Coronary artery (tissue), 2 donors: Measurements from ENCODE around the gene SELENOI.
"Not testable (repeated sequence)": the region's sequence is repeated elsewhere in the genome, so short reads cannot be mapped to it uniquely, and the experiment has no call there.

Experiments
- DNase-seq: peaks from one replicate; pipeline ENCODE4 v3.0.0-alpha.2; 2017; ENCODE audit warnings: low spot score
- H3K27ac ChIP-seq, 2 donors: fragments of 200-600 bp; sonication (generic); one replicate each; pipeline ENCODE4 v1.5.1; 2016 to 2019
- H3K4me3 ChIP-seq: fragments of 200-600 bp; sonication (generic); 2 replicates; pipeline ENCODE4 v1.5.1; 2016; ENCODE audit warnings: mild to moderate bottlenecking, moderate library complexity
- TF ChIP-seq, protein P1 (sequence below): fragments of 200-600 bp; sonication (generic); IDR thresholded peaks from one replicate; pipeline ENCODE4 v1.5.1; 2019; ENCODE audit warnings: antibody characterized with exemption

Gene SELENOI

DNA sequence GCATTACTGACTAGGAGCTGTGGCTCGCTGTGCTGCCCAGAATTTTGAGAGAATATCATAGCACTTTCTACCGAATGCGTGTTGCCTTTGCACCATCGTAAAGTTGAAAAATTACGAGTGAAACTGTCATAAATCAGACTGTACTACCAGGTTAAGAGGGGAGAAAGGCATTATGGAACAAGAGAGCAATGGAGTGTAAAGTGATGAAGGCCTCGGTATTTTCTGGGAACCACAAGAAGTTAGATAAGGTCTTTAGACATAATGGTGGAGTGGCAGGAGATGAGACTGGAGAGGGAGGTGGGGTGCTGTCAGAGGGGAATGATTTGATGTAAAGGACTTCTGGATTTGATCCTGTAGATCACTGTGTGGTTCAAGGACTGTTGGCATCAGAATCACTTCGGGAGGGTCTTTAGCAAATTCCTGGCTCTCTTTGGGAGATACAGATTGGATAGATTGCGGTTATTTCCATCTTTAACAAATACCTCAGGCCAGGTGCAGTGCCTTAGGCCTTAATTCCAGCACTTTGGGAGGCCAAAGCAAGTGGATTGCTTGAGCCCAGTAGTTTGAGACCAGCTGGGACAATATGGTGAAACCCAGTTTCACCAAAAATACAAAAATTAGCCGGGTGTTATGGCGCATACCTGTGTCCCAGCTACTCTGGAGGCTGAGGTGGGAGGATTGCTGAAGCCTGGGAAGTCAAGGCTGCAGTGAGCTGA lies 5.6 kb downstream of the SELENOI start:
- Histone ChIP-seq H3K4me3 (no peak overlapping the region), H3K27ac (no peak overlapping the region)
- TF ChIP-seq, protein P1, sequence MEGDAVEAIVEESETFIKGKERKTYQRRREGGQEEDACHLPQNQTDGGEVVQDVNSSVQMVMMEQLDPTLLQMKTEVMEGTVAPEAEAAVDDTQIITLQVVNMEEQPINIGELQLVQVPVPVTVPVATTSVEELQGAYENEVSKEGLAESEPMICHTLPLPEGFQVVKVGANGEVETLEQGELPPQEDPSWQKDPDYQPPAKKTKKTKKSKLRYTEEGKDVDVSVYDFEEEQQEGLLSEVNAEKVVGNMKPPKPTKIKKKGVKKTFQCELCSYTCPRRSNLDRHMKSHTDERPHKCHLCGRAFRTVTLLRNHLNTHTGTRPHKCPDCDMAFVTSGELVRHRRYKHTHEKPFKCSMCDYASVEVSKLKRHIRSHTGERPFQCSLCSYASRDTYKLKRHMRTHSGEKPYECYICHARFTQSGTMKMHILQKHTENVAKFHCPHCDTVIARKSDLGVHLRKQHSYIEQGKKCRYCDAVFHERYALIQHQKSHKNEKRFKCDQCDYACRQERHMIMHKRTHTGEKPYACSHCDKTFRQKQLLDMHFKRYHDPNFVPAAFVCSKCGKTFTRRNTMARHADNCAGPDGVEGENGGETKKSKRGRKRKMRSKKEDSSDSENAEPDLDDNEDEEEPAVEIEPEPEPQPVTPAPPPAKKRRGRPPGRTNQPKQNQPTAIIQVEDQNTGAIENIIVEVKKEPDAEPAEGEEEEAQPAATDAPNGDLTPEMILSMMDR, result no peak
- DNase-seq, result no peak

DNA sequence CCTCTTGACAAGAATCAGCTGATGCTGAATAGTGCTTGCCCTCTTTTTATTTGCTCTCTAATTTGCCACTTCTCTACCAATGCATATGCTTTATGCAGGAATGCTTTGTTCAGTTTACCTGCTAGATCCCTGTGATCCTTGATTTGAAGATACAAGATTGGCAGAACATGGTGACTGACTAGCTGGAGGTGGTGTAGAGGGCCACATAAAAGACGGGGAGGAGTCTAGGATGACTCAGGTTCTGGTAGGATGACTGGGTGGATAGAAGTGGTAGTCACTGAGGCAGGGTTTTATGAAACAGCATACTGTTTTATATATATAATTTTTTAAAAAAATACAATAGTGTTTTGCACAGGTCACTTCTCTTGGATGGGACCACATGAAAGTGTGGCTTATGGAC lies 6.9 kb downstream of the SELENOI start:
- no peak for DNase-seq
- Histone ChIP-seq H3K27ac (no peak overlapping the region), H3K4me3 (no peak overlapping the region)
- TF ChIP-seq, protein P1, result no peak

DNA sequence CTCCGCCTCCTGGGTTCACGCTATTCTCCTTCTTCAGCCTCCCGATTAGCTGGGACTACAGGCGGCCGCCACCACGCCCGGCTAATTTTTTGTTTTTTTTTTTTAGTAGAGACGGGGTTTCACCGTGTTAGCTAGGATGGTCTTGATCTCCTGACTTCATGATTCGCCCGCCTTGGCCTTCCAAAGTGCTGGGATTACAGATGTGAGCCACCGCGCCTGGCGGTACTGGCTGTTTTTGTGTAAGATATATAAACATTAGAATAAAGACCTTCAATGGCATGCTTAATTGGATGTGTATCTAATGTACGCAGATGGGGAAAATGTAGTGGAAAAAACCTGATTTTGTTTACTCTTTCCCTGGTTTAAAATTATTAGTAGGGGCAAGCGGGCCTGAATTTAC lies 8.5 kb downstream of the SELENOI start:
- not testable (repeated sequence) for H3K4me3 ChIP-seq, DNase-seq, H3K27ac ChIP-seq

DNA sequence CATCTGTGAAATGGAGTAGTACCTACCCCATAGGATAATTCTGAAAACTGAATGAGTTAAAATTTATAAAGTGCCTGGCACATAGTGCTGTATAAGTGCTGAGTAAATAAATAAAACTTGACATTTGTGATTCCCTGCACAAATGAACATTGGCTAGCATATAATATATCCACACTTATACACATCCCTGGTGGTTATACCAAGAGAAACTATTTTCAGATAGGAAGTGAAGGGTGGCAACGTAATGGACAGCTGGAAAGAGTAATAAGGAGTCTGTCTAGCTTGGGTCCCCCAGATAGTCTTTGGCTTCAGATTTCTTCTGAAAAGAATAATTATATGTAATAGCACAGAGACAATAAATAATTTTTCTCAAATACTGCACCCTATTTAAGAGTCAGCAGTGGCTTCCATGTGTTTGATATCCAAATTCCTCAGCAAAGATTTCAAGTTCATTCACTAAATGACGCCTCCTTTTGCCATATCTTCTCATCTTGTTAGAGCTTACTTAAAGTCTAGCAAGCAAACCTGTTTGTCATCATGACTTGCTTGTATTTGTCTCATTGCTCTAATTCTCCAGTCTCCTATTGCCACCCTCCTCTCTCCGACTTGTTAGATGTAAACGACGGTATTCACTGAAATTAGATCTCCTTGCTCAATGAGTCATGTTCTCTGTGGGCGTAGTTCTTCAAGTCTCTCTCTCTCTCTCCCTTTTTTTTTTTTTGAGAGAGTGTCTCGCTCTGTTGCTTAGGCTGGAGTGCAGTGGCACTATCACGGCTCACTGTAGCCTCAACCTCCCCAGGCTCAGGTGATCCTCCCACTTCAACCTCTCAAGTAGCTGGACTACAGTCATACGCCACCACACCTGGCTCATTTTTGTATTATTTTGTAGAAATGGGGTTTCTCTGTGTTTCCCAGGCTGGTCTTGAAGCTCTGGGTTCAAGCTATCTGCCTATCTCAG lies 9.4 kb downstream of the SELENOI start:
- H3K27ac ChIP-seq, result no peak overlapping the region
- DNase-seq, result no peak
- TF ChIP-seq, protein P1, result no peak
- H3K4me3 ChIP-seq, result no peak overlapping the region

DNA sequence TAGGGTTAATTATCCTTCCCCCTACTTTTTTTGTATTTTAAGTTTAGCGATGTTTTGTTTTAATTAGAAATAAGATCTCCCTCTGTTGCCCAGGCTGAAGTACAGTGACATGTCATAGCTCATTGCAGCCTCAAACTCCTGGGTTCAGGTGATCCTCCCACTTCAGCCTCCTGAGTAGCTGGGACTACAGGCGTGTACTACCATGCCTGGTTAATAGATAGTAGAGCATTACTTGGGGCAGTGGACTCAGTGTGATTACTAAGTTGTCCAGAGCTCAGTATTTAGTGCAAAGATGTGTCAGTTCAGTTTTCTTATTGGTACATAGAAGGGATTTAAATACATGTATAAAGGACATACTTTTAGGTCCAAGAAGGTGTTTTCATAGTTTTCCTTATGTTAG lies 10.2 kb downstream of the SELENOI start:
- Histone ChIP-seq H3K27ac (no peak overlapping the region), H3K4me3 (no peak overlapping the region)
- no peak for DNase-seq
- TF ChIP-seq, protein P1, result no peak

DNA sequence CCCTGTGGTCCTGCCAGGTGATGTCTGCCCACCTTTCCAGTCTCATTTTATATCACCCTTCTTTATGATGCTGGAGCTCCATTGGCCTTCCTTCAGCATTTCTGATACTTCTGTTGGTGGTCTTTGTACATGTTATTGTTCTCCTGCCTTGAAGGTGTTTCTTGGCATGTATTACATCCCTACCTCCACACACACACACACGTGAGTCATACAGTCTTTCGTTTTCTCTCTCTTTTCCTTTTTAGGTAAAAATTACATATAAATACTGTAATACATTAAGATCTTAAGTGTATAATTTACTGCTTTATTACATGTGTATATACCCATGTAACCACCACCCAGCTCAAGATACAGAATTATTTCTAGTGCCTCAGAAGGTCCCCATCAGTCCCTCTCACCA lies 10.8 kb downstream of the SELENOI start:
- DNase-seq, result no peak
- TF ChIP-seq, protein P1, result no peak
- Histone ChIP-seq H3K4me3 (no peak overlapping the region), H3K27ac (no peak overlapping the region)

DNA sequence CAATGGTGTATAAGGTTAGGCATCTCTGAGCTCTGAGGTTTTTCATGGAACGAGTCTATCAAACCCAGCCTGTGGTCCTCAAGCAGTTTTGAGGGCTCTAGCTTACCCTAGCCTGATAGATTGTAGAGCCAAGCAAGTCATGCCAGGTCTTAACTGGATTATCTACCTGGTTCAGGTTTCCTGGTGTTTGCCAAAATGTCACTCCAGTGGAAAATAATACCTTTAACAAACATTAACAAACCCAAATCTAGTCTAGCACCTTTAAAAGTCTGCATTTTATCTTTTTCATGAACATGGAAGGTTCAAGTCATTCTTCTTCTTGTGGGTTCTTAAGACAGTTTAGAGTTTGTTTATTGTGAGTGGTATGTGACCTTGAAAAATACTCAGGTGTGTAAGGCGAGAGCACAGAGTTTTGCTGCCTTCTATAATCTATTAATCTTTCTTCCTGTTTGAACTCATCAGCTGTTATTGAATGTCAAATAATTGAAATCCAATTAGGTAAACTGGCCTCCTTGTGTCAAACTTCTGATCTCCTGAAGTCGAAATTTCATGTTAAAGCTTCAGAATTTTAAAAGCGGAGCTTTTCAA lies 14.0 kb downstream of the SELENOI start:
- TF ChIP-seq, protein P1, result no peak
- DNase-seq, result no peak
- no peak overlapping the region for H3K4me3 ChIP-seq
- H3K27ac ChIP-seq, result no peak overlapping the region
